Tibial artery (tissue), 4 donors: ENCODE data around the gene PARN.

ENCODE experiments used
- DNase-seq, 2 donors: peaks; one replicate each; pipeline ENCODE4 v3.0.0-alpha.2; 2019
- H3K27ac ChIP-seq, 2 donors: fragments of 200-600 bp; sonication (generic) in 1 of 2; 1 replicate in 1 of 2; 2 replicates in 1 of 2; pipeline ENCODE4 v1.5.1; 2018 to 2019; ENCODE audit warnings: mild to moderate bottlenecking in 1 of 2
- H3K27me3 ChIP-seq, 2 donors: fragments of 200-600 bp; sonication (generic) in 1 of 2; one replicate each; pipeline versions ENCODE4 v1.5.1 to v1.6.0; 2016 to 2019
- H3K36me3 ChIP-seq, 3 donors: fragments of 200-600 bp; sonication (generic) in 2 of 3; one replicate each; pipeline ENCODE4 v1.5.1; 2016 to 2019; ENCODE audit warnings: mild to moderate bottlenecking in 2 of 3
- H3K4me1 ChIP-seq, 4 donors: fragments of 200-600 bp; sonication (generic) in 2 of 4; 1 replicate in 3 of 4; 2 replicates in 1 of 4; pipeline ENCODE4 v1.5.1; 2016 to 2019
- H3K4me3 ChIP-seq, 2 donors: fragments of 200-600 bp; sonication (generic) in 1 of 2; 1 replicate in 1 of 2; 2 replicates in 1 of 2; pipeline ENCODE4 v1.5.1; 2018 to 2019; ENCODE audit warnings: mild to moderate bottlenecking in 2 of 2
- H3K9me3 ChIP-seq, 3 donors: fragments of 200-600 bp; sonication (generic) in 1 of 3; one replicate each; pipeline ENCODE4 v1.5.1; 2016 to 2019
- intact Hi-C: fragments of 100-400 bp; cut with DNase I; formaldehyde crosslinking; loops from one replicate; pipeline ENCODE4 v1.15.0; 2023; ENCODE audit warnings: low total_unique reads
- TF ChIP-seq, protein P1 (sequence below), 2 experiments: fragments of 200-600 bp in 1 of 2; fragments of 450-650 bp in 1 of 2; IDR thresholded peaks; one replicate each; pipeline ENCODE4 v1.5.1; 2017 to 2019; ENCODE audit warnings: antibody characterized with exemption in 2 of 2, mild to moderate bottlenecking in 1 of 2, moderate library complexity in 1 of 2

The PARN gene

DNA sequence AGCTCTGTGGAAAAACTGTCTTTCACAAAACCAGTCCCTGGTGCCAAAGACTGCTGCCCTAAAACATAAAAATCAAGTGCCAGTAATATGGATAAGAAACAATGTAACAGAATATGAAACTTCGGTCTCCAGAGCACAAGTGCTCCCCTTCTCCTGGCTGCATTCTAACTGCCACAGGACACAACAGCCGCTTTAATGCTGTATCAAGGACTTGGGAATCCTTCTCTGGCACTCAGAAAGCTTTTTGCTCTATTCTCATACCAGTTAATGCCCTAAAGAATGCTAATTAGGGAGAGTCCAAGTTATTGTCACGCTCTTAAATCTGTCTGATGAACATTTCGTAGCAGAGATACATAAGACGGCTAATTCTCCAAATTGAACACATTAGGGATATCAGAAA is 90.9 kb downstream of the PARN start:
- TF ChIP-seq, protein P1, sequence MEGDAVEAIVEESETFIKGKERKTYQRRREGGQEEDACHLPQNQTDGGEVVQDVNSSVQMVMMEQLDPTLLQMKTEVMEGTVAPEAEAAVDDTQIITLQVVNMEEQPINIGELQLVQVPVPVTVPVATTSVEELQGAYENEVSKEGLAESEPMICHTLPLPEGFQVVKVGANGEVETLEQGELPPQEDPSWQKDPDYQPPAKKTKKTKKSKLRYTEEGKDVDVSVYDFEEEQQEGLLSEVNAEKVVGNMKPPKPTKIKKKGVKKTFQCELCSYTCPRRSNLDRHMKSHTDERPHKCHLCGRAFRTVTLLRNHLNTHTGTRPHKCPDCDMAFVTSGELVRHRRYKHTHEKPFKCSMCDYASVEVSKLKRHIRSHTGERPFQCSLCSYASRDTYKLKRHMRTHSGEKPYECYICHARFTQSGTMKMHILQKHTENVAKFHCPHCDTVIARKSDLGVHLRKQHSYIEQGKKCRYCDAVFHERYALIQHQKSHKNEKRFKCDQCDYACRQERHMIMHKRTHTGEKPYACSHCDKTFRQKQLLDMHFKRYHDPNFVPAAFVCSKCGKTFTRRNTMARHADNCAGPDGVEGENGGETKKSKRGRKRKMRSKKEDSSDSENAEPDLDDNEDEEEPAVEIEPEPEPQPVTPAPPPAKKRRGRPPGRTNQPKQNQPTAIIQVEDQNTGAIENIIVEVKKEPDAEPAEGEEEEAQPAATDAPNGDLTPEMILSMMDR (IDR thresholded peaks at IDR 0.05) = no peak
- Histone ChIP-seq H3K9me3 (peaks cover 0 to 9% (median 0%) of the 10 kb centered on the region in 3 donors), H3K27ac (no peak overlapping the region), H3K4me3 (no peak overlapping the region), H3K4me1 (peaks cover 0 to 5% (median 0%) of the 10 kb centered on the region in 4 donors), H3K36me3 (peaks cover 10 to 19% (median 16%) of the 10 kb centered on the region in 3 donors), H3K27me3 (no peaks in the 10 kb centered on the region)
- DNase-seq = no peak
- intact Hi-C loops = no loop called here

DNA sequence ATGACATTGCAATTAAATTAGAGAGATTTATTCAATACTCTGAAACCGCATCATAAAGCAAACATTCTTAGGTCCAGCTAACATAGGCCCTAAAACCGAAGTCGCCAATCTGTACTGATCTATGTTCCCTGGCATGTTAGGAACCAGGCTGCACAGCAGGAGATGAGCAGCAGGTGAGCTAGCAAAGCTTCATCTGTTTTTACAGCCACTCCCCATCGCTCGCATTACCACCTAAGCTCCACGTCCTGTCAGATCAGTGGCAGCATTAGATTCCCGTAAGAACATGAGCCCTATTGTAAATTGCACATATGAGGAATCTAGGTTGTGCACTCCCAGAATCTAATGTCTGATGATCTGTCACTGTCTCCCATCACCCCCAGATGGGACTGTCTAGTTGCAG is 91.5 kb downstream of the PARN start:
- no peak for DNase-seq
- H3K4me1 ChIP-seq = peaks cover 0 to 5% (median 0%) of the 10 kb centered on the region in 4 donors
- no peaks in the 10 kb centered on the region for H3K27me3 ChIP-seq
- no peak overlapping the region for H3K27ac ChIP-seq
- TF ChIP-seq, protein P1 (IDR thresholded peaks at IDR 0.05) = no peak
- intact Hi-C loops = no loop called here
- H3K36me3 ChIP-seq = peaks cover 10 to 13% (median 11%) of the 10 kb centered on the region in 3 donors
- no peak overlapping the region for H3K4me3 ChIP-seq
- peaks cover 0 to 9% (median 0%) of the 10 kb centered on the region in 3 donors for H3K9me3 ChIP-seq

DNA sequence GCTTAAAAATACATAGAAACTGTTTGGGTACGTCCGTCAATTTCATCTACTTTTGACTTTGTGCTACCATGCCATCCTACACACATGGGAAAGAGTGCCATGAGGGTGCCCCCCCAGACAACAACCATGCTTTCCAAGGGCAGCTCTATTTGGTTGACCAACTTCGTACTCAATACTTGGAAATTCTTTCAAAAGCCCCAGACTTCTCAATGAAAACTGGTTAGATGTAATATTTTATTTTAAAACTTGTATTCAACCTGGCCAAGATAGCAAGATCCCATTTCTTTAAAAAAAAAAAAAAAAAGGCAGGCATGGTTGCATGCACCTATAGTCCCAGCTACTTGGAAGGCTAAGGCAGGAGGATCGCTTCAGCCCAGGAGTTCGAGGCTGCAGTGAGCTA is 98.4 kb downstream of the PARN start:
- H3K4me3 ChIP-seq = no peak overlapping the region
- H3K27me3 ChIP-seq = no peaks in the 10 kb centered on the region
- TF ChIP-seq, protein P1 (IDR thresholded peaks at IDR 0.05) = no peak
- H3K4me1 ChIP-seq = peaks cover 5 to 26% (median 22%) of the 10 kb centered on the region in 4 donors
- H3K9me3 ChIP-seq = no peaks in the 10 kb centered on the region
- H3K36me3 ChIP-seq = peaks cover 0 to 4% (median 0%) of the 10 kb centered on the region in 3 donors
- no peak for DNase-seq
- H3K27ac ChIP-seq = no peak overlapping the region
- intact Hi-C loops = no loop called here

GRCh38 chr16:14531101-14531500 is 99.0 kb downstream of the PARN start:
- Histone ChIP-seq H3K4me1 (peaks cover 5 to 31% (median 24%) of the 10 kb centered on the region in 4 donors), H3K27me3 (no peaks in the 10 kb centered on the region), H3K9me3 (no peaks in the 10 kb centered on the region), H3K4me3 (no peak overlapping the region), H3K36me3 (peaks cover 0 to 4% (median 0%) of the 10 kb centered on the region in 3 donors), H3K27ac (no peak overlapping the region)
- TF ChIP-seq, protein P1 (IDR thresholded peaks at IDR 0.05) = no peak
- intact Hi-C loops = no loop called here
- DNase-seq = no peak

DNA sequence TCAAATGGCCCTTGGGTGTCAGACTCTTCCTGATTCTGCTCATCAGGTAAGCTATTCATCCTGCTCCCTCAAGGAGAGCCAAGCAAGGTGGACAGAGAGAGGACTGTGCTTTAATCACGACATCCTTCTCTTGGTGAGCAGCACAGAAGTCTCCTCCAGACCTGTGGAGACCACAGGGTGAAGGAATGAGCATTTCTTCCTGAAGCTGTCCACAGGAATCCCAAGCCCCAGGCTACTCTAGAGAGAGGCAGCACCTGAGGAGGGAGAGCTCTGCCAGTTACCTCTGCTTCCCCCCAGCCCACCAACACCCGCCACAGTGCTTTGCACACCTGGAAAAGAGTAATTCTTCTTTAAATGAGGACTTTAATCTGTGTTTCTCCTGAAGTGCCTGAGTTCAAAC is 100.0 kb downstream of the PARN start:
- intact Hi-C loops = no loop called here

More for the DNA sequence above, 100.0 kb downstream of the PARN start:
- DNase-seq = no peak
- H3K36me3 ChIP-seq = peaks cover 0 to 4% (median 0%) of the 10 kb centered on the region in 3 donors
- no peak overlapping the region for H3K27ac ChIP-seq
- H3K9me3 ChIP-seq = no peaks in the 10 kb centered on the region
- TF ChIP-seq, protein P1 (IDR thresholded peaks at IDR 0.05) = no peak
- H3K27me3 ChIP-seq = no peaks in the 10 kb centered on the region
- no peak overlapping the region for H3K4me3 ChIP-seq
- peaks cover 5 to 31% (median 24%) of the 10 kb centered on the region in 4 donors for H3K4me1 ChIP-seq
